Stimulated activated CD8-positive, alpha-beta memory T cell treated with anti-CD3 and anti-CD28 coated beads, Interleukin-15, amount 100 ng/mL, for 48 hours (primary cell): ENCODE data around the gene CDH13.

Experiments
- DNase-seq, 2 donors: peaks; one replicate each; pipeline ENCODE4 v3.0.0-alpha.2; 2020; ENCODE audit warnings: low read depth in 2 of 2

Gene CDH13

DNA sequence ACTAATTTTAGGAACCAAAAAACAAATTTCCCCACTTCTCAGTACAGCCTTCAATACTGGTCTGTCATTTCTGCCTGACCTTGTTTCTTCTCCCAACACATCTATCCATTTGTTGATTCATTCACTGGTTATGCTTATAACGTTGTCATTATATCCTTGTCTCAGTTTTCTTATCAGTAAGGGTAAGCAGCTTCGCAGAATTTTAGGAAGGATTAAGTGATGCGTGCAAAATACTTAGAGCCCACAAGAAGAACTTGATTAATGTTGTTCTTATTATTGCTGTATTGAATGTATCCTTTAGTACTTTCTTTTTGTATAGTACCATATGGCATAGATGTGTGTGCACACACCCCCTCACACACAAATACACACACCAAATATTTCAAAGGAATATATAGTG lies 777.5 kb downstream of the CDH13 start:
- no peak for DNase-seq

DNA sequence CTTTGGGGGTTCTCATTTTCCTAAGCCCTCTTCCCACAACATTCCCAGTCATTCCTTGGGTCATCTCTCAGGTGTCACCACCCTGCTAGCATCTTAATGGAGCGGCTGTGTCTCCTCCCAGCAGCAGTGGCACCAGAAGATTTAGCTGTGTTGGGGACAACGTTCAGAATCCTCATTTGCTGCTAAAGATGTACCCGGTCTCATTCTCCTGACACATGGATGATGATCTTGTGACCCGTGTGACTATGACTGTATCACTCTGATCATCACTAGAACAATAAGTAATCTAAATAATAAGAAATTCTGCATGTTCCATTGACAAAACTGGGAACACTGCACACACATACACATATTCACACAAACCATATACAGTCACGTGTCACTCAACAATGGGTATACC lies 781.2 kb downstream of the CDH13 start:
- no peak for DNase-seq

DNA sequence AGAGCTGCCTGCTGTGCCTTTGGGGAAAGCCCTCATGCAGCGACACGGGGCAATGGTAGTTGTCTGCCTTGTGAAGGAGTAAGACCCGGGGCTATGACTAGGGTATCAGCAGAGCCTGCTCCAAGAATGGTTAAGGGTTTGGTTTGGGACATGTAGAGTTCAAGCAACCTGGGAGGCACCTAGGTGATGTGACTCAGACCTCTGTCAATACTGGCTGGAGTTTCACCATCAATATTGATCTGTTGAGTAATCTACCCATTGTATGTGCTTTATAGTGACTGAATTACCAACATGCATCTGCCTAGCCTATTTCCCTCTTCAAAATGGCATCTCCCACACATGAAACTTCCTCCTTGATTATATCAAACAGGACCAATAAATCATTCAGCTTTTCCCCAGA lies 782.6 kb downstream of the CDH13 start:
- no peak for DNase-seq

GRCh38 chr16:83418565-83418964 lies 791.8 kb downstream of the CDH13 start:
- no peak for DNase-seq

GRCh38 chr16:83420206-83420760 lies 793.5 kb downstream of the CDH13 start:
- DNase-seq = no peak

GRCh38 chr16:83433201-83433600 lies 806.4 kb downstream of the CDH13 start:
- DNase-seq = no peak

GRCh38 chr16:83437036-83437435 lies 810.3 kb downstream of the CDH13 start:
- DNase-seq = no peak

- no peak for DNase-seq
Measured at GRCh38 chr16:83438326-83438725, 811.6 kb downstream of the CDH13 start.

DNA sequence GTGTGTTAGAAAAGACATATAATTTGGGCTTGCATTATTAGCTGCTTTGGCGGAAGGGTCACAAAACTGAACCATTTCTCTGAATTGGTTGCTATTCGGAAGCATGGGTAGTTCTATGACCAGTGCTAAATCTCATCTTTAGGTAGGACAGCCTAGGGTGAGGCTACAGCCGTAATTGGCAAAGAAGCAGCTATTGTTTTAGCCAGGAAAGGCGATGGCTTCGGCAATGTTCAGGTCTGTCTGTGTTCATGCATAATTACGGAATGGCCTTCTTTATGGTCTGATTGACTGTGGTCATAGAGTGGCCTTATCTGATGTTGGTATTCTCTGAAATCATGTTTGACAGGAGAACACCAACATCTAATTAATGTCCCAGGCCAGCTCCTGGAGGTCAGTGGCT lies 812.6 kb downstream of the CDH13 start:
- DNase-seq = no peak

GRCh38 chr16:83441517-83441916 lies 814.7 kb downstream of the CDH13 start:
- no peak for DNase-seq

- no peak for DNase-seq
Measured at GRCh38 chr16:83443972-83444371, 817.2 kb downstream of the CDH13 start.

DNA sequence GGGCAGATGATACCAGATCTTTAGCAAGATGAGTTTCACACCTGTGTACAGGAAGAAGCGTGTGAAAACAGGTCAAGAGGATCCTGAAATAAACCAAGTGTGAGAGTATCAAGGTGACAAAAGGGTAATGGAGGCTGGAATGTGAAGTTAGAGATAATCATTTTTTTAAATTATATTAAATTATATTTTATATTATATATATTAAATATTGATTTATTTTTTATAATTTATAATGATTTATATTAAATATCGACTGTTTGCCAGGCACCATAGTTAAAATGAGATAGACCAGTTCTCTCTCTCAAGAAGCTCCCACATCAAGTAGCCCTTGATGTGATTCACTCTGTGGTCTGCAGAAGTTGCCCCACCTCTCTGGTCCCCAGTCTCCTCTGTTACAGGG lies 820.8 kb downstream of the CDH13 start:
- no peak for DNase-seq

- no peak for DNase-seq
Measured at GRCh38 chr16:83449861-83450260, 823.1 kb downstream of the CDH13 start.

GRCh38 chr16:83453977-83454376 lies 827.2 kb downstream of the CDH13 start:
- DNase-seq = no peak

DNA sequence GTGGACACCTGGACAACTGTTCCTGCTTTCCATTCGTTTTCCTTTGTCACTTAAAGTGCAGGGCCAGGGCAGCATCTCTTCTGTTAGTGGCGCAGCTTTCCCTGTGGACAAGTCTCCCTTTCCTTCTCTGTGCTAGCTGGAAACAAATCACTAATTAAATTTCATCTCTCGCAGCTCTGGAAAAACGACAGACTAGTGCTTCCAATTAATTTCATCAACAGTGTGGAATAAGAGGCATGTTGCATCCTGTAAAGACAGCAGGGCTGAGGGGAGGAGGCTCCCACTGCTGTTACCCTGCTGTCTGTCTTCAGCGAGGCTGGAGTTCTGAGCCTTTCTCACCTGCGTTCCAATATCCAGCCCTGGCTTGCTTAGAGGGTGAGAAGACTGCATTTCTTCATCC lies 828.9 kb downstream of the CDH13 start:
- DNase-seq = no peak

- DNase-seq = no peak
Measured at GRCh38 chr16:83456934-83457333, 830.2 kb downstream of the CDH13 start.

GRCh38 chr16:83458612-83459011 lies 831.8 kb downstream of the CDH13 start:
- no peak for DNase-seq

DNA sequence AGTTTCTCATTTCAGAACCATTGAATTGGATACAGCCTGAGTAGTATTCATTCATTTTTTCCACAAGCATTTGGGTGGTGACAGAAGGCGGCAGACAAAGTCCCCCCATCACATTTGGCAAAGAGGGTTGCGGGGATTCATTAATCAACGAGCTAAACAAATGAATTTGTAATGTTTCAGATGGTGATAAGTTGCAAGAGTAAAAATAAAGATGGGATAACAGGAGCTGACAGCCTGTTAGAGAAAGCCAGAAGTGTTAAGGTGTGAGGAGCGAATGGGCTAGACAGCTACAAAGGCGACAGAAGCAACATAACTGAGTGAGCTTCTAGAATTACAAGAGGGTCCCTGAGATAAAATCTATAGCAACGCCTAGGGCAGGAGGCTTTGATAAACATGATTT lies 838.2 kb downstream of the CDH13 start:
- no peak for DNase-seq

DNA sequence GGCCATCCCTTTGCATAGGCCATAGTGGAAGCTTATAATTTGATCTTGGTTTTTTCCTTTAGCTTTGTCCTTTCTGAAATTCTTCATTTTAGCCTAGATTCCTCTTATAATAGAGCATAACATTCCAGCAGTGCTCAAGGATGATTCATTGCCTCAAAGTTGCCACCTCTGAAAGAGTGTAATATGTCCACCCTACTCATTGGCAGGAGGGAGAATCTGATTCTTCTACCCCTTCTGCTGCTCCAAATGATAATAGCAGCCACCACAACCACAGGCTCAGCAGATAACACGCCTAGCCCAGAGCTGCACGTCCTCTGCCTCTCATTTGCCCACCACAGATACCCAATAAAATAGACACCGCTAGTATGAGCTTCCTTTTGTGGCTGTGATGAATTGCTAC lies 843.6 kb downstream of the CDH13 start:
- no peak for DNase-seq

- no peak for DNase-seq
Measured at GRCh38 chr16:83472776-83473501, 846.2 kb downstream of the CDH13 start.

- DNase-seq = no peak
Measured at GRCh38 chr16:83473926-83474650, 847.3 kb downstream of the CDH13 start.

DNA sequence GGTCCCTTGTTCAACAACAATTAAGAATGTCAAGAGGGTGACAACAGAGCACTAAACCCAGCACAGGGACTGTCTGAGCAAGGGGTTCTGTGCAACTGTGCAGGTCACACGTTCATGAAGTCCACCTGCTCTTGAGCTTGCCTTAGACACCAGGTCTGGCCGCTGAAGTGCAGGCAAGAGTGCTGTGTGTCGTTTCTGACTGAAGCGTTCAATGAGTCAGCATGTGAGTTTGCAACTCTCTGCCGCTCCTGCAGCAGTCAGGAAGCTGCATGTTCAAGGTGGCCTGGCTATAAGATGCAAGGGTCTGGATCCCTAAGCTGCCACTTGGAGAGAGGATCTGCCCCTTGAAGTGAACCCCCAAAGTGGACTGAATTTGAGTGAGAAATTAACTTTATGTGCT lies 848.3 kb downstream of the CDH13 start:
- DNase-seq = no peak

DNA sequence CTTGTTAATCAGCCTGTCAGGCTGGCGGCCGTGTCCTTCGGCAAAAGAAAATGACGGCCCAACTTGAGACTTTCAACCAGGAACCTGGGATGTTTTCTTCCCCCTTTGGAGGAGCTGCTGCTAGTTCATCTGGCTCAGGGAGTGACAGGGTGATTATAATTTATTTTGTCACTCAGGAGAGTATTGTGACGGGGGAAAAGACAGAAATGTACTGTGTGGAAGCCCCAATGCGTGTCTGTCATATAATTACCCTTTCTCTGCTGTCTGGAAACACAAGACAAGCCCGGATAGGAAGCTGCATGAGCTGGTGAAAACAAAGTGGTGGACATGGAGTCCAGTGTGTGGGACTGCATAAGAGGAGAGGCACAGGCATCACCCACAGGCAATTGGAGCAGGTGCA lies 854.8 kb downstream of the CDH13 start:
- no peak for DNase-seq
